ENCODE measurements around the gene TSTD1. TPM values are rescaled to one million over a fixed set of nuclear protein-coding genes. Genes with fewer than 3 reads are reported as not detected.
A peak's percentile ranks its signal among the peaks of the same experiment; 100 is the strongest.

TSTD1 gene
- total and polyA plus RNA-seq, 7 donors: 10.5 to 609 (median 46.4) TPM

DNA sequence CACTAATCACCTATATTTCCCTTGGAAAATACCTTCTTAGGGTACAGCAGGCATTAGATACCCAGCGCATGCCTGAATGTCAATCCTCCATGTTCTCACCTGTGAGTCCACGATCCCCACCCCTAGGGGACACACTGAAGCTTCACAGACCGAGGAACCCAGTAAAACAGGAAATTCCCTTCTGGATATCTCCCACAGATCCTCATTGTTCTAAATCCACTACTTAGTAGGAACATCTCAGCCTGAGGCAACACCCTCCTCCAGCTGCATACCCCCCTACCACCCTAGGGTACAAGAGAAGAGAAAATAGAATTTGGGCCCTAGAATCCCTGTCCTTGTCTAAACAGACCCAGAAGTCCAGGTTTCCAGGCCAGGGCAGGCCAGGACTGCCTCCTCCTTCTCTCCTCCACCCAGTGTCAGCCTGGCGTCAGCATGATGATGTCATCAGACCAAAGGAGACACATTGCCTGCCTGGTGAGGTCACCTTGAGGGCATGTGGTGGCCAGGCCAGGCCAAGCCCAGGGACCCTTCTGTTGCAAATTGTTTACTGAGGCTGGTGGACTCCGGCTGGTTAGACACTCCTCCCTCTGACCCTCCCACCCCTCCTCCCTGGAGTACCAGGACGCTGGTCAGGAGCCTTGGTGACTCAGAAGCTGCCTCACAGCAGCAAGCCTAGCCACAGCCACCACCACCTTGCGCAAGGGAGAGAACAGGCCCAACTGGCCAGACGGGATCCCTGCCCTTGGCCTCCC lies 44.4 kb upstream of the TSTD1 start:
- peak; percentile 84 for DNase-seq
- Histone ChIP-seq H3K4me3 (no peak overlapping the region), H3K36me3 (no peaks in the 10 kb centered on the region), H3K9me3 (no peaks in the 10 kb centered on the region), H3K4me1 (no peaks in the 10 kb centered on the region), H3K27me3 (peaks cover 0 to 4% (median 0%) of the 10 kb centered on the region in 3 donors), H3K27ac (peak overlapping the region in 1 of 4 donors; percentile 45)
- intact Hi-C loops (cut with DNase I): no loop called here
- WGBS, 2 donors: 35 to 65% methylated on average over 8 of the region's 8 CpGs
- no peak for TF ChIP-seq POLR2A (IDR thresholded peaks at IDR 0.05)
- peak in 1 of 4 donors; percentile 13 for TF ChIP-seq POLR2AphosphoS5 (IDR thresholded peaks at IDR 0.05)
- no peak for TF ChIP-seq EP300 (IDR thresholded peaks at IDR 0.05)
- TF ChIP-seq CTCF (IDR thresholded peaks at IDR 0.05): no peak

DNA sequence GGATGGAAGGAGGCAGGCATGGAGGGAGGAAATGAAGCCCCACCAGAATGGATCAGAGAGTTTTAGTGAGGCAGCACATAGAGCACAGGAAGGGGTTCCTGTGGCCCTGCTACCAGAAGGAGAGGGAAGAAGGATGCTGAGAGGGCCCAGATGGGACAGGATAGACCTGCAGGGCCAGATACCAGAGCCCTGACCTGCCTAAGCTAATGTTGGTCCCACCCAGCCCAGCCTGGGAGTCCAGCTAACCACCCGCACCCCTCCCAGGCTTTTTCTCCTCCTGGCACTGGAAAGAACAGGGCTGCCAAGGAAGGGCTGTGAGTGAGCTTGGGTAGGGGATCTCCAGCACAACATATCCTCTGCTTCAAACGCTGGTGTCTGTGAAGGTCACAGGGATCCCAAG lies 43.7 kb upstream of the TSTD1 start:
- TF ChIP-seq POLR2AphosphoS5 (IDR thresholded peaks at IDR 0.05) (no peak), EP300 (IDR thresholded peaks at IDR 0.05) (no peak), POLR2A (IDR thresholded peaks at IDR 0.05) (no peak), CTCF (IDR thresholded peaks at IDR 0.05) (no peak)
- no peak for DNase-seq
- Histone ChIP-seq H3K27ac (no peak overlapping the region), H3K4me3 (no peak overlapping the region), H3K27me3 (peaks cover 0 to 4% (median 0%) of the 10 kb centered on the region in 3 donors), H3K4me1 (no peaks in the 10 kb centered on the region), H3K9me3 (no peaks in the 10 kb centered on the region), H3K36me3 (no peaks in the 10 kb centered on the region)
- WGBS, 2 donors: 90 to 91% methylated on average over 2 of the region's 2 CpGs
- intact Hi-C loops (cut with DNase I): no loop called here

DNA sequence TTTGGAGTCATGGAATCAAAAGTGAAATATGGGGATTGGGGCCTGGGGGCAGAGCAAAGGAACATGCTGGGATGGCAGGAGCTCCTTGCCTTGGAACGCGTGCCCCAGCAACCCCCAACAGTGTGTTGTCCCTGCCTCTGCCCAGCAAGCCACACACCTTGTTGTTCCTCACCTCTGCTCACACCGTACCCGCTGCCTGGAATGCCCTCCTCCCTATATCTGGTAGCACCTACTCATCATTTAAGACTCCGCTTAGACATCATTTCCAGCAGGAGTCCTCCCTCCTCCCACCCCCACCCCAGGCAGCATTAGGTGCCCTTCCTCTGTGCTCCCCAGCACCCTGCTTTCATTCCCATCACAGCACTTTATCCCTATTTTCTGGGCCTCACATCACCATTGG lies 42.8 kb upstream of the TSTD1 start:
- Histone ChIP-seq H3K27ac (no peak overlapping the region), H3K27me3 (peaks cover 0 to 4% (median 0%) of the 10 kb centered on the region in 3 donors), H3K36me3 (no peaks in the 10 kb centered on the region), H3K9me3 (no peaks in the 10 kb centered on the region), H3K4me1 (no peaks in the 10 kb centered on the region), H3K4me3 (no peak overlapping the region)
- WGBS, 2 donors: 75 to 78% methylated on average over 5 of the region's 5 CpGs
- intact Hi-C loops (cut with DNase I): no loop called here
- TF ChIP-seq POLR2AphosphoS5 (IDR thresholded peaks at IDR 0.05) (no peak), CTCF (IDR thresholded peaks at IDR 0.05) (no peak), POLR2A (IDR thresholded peaks at IDR 0.05) (no peak)
- DNase-seq: no peak

GRCh38 chr1:161080441-161081405 lies 42.0 kb upstream of the TSTD1 start:
- Histone ChIP-seq H3K36me3 (no peaks in the 10 kb centered on the region), H3K9me3 (no peaks in the 10 kb centered on the region), H3K27ac (no peak overlapping the region), H3K4me1 (no peaks in the 10 kb centered on the region), H3K27me3 (peaks cover 0 to 4% (median 0%) of the 10 kb centered on the region in 3 donors), H3K4me3 (no peak overlapping the region)
- no peak for DNase-seq
- 77 to 83% methylated on average over 5 of the region's 5 CpGs for WGBS, 2 donors
- intact Hi-C loops (cut with DNase I): no loop called here
- TF ChIP-seq POLR2A (IDR thresholded peaks at IDR 0.05): no peak
- no peak for TF ChIP-seq POLR2AphosphoS5 (IDR thresholded peaks at IDR 0.05)
- no peak for TF ChIP-seq EP300 (IDR thresholded peaks at IDR 0.05)
- no peak for TF ChIP-seq CTCF (IDR thresholded peaks at IDR 0.05)
